Progenitor cell of endocrine pancreas (in vitro differentiated cells): ENCODE data around the gene KCNC2. TPM values are rescaled to one million over a fixed set of nuclear protein-coding genes. Genes with fewer than 3 reads are reported as not detected.

ENCODE experiments used
- DNase-seq: peaks from one replicate; pipeline ENCODE4 v3.0.0; 2021; ENCODE audit warnings: low spot score; ENCODE audit not compliant: unreplicated experiment
- H3K27ac Mint-ChIP-seq: 2 replicates; pipeline ENCODE4 v1.8.0; 2021; ENCODE audit warnings: mild to moderate bottlenecking, moderate library complexity, mixed read lengths
- H3K27me3 Mint-ChIP-seq: 2 replicates; pipeline ENCODE4 v1.8.0; 2021; ENCODE audit warnings: mixed read lengths
- H3K36me3 Mint-ChIP-seq: 2 replicates; pipeline ENCODE4 v1.8.0; 2022; ENCODE audit warnings: mixed read lengths; ENCODE audit not compliant: insufficient read depth
- H3K4me1 Mint-ChIP-seq: 2 replicates; pipeline ENCODE4 v1.8.0; 2021; ENCODE audit warnings: low read depth, mixed read lengths
- H3K4me3 Mint-ChIP-seq: 2 replicates; pipeline ENCODE4 v1.8.0; 2021; ENCODE audit warnings: low read depth, mild to moderate bottlenecking, moderate library complexity, mixed read lengths
- H3K9me3 Mint-ChIP-seq: 2 replicates; pipeline ENCODE4 v1.8.0; 2021; ENCODE audit warnings: low read depth, mixed read lengths
- CTCF ChIP-seq: fragments of 200-600 bp; sonication (generic); IDR thresholded peaks from one replicate; pipeline ENCODE4 v1.5.0; 2021; ENCODE audit warnings: antibody characterized with exemption, mild to moderate bottlenecking; ENCODE audit not compliant: unreplicated experiment
- total RNA-seq: library from RNA; stranded (reverse); gene quantifications from 2 replicates; pipeline ENCODE4 v1.2.1, GENCODE V29; 2021

The KCNC2 gene
- total RNA-seq, 1 donor from 2014 or later, result not detected

GRCh38 chr12:75058228-75058627, 151.4 kb downstream of the KCNC2 start:
- TF ChIP-seq CTCF, result no peak
- no peak for DNase-seq
- H3K36me3 Mint-ChIP-seq, result no peaks in the 10 kb centered on the region
- no peaks in the 10 kb centered on the region for H3K9me3 Mint-ChIP-seq
- H3K27me3 Mint-ChIP-seq, result no peaks in the 10 kb centered on the region
- H3K4me1 Mint-ChIP-seq, result no peaks in the 10 kb centered on the region
- no peak overlapping the region for H3K4me3 Mint-ChIP-seq
- no peak overlapping the region for H3K27ac Mint-ChIP-seq

DNA sequence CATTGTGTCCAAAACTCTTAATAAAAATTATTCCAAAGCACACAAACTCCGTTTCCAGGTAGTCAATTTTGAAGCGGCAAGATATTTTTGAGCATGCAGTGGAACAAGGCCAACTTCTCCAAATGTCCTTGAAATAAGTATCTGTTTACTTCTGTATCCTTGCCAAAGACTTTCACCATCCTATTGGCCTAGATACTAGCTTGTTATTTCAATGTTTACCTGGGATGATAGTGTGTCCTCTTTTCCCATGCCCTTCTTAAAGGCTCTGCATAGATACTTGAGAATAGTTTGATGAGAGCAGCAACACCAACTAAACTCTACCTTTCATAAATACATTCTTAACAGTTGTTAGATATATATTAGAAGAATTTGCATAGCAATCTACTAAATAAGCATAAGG, 160.9 kb downstream of the KCNC2 start:
- Mint-ChIP-seq H3K4me1 (no peaks in the 10 kb centered on the region), H3K36me3 (no peaks in the 10 kb centered on the region), H3K27me3 (peaks cover 5% of the 10 kb centered on the region), H3K9me3 (no peaks in the 10 kb centered on the region), H3K4me3 (no peak overlapping the region), H3K27ac (no peak overlapping the region)
- DNase-seq, result no peak
- TF ChIP-seq CTCF, result no peak

DNA sequence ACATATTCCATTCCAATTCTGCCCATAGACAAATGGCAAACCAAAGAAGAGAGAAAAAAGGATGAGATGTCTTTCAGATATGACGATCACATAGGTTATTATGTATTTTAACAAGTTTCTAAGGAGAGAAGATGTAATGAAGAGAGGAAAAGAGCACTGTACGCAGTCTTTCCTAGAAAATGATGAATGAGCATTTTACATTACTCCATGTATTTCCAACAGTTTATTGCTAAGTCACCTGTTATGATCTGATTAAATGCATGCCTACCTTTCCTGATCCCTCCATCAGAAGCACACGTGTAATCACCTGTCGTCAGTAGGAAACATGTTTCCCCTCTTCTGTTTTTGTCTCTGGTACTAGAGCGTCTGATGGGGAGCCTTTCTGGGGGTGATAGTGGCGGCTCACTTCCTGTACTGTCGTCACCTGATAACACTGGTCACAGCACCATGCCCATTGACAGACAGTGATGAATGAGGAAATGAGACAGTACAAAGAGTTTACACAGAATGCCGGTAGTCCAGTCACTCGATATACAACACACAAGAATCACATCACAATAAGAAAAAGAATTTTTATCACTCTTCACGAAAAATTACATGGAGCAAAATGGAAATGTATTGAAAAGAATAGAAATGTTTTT, 161.6 kb downstream of the KCNC2 start:
- no peak overlapping the region for H3K4me3 Mint-ChIP-seq

DNA sequence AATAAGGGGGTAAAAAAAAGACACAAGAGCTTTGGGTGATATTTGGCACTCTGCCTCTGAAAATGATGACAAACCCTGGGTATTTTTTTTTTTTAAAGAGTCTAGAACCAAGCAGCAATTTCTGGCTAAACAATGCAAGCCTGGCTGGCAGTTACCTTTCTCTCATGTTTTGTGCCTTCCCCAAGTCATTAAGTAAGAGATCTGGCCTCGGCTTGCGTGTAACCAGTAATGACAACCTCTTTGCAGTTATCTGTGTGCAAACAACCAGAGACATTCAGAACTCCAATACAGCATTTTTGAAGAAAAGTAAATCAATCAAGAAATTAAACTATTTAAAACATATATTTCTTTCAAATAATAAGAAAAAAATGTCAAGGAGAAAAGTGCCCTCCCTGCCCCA, 167.5 kb downstream of the KCNC2 start:
- Mint-ChIP-seq H3K27me3 (peaks cover 8% of the 10 kb centered on the region), H3K4me1 (peaks cover 3% of the 10 kb centered on the region), H3K9me3 (no peaks in the 10 kb centered on the region), H3K36me3 (no peaks in the 10 kb centered on the region), H3K27ac (no peak overlapping the region), H3K4me3 (no peak overlapping the region)
- DNase-seq, result no peak
- TF ChIP-seq CTCF, result no peak

More for the DNA sequence above, 161.6 kb downstream of the KCNC2 start:
- no peak for DNase-seq
- Mint-ChIP-seq H3K27ac (no peak overlapping the region), H3K36me3 (no peaks in the 10 kb centered on the region), H3K4me1 (no peaks in the 10 kb centered on the region), H3K9me3 (no peaks in the 10 kb centered on the region), H3K27me3 (peaks cover 5% of the 10 kb centered on the region)
- no peak for TF ChIP-seq CTCF

GRCh38 chr12:75041472-75041871, 168.2 kb downstream of the KCNC2 start:
- no peak for DNase-seq

More at GRCh38 chr12:75041472-75041871, 168.2 kb downstream of the KCNC2 start:
- H3K9me3 Mint-ChIP-seq, result no peaks in the 10 kb centered on the region
- H3K27ac Mint-ChIP-seq, result no peak overlapping the region
- H3K36me3 Mint-ChIP-seq, result no peaks in the 10 kb centered on the region
- peaks cover 8% of the 10 kb centered on the region for H3K27me3 Mint-ChIP-seq
- no peak for TF ChIP-seq CTCF
- no peak overlapping the region for H3K4me3 Mint-ChIP-seq
- peaks cover 3% of the 10 kb centered on the region for H3K4me1 Mint-ChIP-seq
